KOPT-K1 (cell line): ENCODE data around the gene USP1.

Experiments
- H3K27ac ChIP-seq: fragments of 200-600 bp; sonication (generic); 2 replicates; pipeline ENCODE4 v1.5.1; 2016; ENCODE audit warnings: antibody characterized with exemption, mild to moderate bottlenecking, low read depth, low read length; ENCODE audit not compliant: poor library complexity, severe bottlenecking
- H3K36me3 ChIP-seq: fragments of 200-600 bp; sonication (generic); 2 replicates; pipeline ENCODE4 v1.5.1; 2017; ENCODE audit warnings: antibody characterized with exemption, mild to moderate bottlenecking, low read length, moderate library complexity; ENCODE audit not compliant: insufficient read depth
- H3K9me3 ChIP-seq: fragments of 200-600 bp; sonication (generic); 2 replicates; pipeline ENCODE4 v1.5.1; 2017; ENCODE audit warnings: antibody characterized with exemption, low read length, mild to moderate bottlenecking; ENCODE audit not compliant: insufficient read depth, poor library complexity, severe bottlenecking

Gene USP1

GRCh38 chr1:62415687-62416086 lies 21.2 kb upstream of the USP1 start:
- Histone ChIP-seq H3K36me3 (no peaks in the 10 kb centered on the region), H3K9me3 (no peaks in the 10 kb centered on the region), H3K27ac (no peak overlapping the region)

GRCh38 chr1:62417351-62417999 lies 19.4 kb upstream of the USP1 start:
- Histone ChIP-seq H3K27ac (no peak overlapping the region), H3K9me3 (no peaks in the 10 kb centered on the region), H3K36me3 (no peaks in the 10 kb centered on the region)

DNA sequence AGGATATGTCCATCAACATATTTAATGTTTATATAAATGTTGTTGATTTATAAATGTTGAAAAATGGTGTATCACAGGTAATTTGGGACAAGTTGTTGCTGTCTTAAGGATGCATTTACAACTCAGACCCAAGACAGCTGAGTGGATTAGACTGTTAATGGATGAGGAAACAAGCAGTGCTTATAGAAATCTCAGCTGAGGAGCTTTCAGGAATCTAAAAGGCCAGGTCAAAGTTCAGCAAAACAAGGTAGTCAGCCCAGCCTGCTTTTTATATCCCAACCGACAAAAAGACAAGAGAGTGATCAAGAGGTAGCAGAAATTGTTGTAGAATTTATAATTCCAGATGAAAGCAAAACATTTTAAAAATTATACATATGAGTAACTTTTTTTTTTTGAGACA lies 16.6 kb upstream of the USP1 start:
- Histone ChIP-seq H3K27ac (no peak overlapping the region), H3K36me3 (no peaks in the 10 kb centered on the region), H3K9me3 (no peaks in the 10 kb centered on the region)

DNA sequence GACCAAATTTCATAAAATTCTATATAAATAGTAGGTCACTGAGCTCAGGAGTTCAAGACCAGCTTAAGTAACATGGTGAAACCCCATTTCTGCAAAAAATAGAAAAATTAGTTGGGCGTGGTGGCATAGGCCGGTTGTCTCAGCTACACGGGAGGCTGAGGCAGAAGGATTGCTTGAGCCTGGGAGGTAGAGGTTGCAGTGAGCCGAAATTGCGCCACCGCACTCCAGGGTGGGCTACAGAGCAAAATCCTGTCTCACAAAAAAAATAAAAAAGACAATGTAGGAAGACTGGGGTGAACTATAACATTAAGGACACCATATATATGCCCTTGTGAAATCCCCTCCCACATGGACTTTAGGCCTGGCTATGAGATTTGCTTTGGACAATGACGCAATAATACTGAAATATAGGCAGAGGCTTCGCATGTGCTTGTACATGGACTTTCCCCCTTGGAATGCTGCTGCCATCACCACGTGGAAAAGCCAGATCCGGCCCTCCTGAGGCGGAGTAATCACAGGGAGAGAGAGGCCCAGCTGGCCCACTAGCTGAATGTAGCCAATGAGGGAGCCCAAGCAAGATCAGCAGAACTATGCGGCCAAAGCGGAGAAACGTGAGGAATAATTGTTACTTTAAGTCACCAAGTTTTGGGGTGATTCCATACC lies 13.1 kb upstream of the USP1 start:
- H3K9me3 ChIP-seq: no peaks in the 10 kb centered on the region
- no peaks in the 10 kb centered on the region for H3K36me3 ChIP-seq
- no peak overlapping the region for H3K27ac ChIP-seq

GRCh38 chr1:62424411-62424810 lies 12.4 kb upstream of the USP1 start:
- Histone ChIP-seq H3K27ac (no peak overlapping the region), H3K36me3 (no peaks in the 10 kb centered on the region), H3K9me3 (no peaks in the 10 kb centered on the region)

DNA sequence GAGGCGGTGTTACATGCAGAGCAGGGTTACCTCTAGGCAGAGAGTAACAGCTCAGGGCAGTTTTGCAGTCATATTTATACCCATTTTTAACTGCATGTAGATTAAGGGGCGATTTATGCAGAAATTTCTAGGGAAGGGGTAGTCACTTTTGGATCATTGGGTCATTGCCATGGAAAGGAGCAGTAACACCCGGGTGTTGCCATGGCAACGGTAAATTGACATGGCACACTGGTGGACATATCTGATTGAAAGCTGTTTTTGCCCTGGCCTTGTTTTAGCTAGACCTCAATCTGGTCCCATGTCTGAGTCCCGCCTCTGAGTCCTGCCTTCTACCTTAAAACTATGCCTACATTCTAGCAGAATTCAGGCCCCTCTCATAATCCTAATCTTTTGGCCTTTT lies 11.8 kb upstream of the USP1 start:
- H3K9me3 ChIP-seq: no peaks in the 10 kb centered on the region
- H3K36me3 ChIP-seq: no peaks in the 10 kb centered on the region
- H3K27ac ChIP-seq: no peak overlapping the region

DNA sequence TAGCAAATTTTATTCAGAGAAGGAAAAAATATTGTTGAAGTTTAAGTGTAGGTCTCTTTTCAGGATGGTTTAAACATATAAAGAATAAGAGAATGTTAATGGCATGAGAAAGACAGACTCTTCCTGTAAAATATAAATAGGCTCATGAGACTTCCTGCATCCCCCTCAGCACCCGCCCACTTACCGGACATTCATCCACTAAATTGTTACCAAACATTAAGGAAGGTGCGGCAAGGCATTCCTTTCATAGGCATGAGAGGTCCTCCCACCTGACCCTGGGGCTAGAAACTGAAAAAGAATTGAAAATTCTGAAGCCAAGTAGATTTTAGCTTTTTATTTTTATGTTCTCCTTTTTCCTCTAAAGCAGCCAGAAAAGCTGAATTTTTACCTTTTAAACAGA lies 10.6 kb upstream of the USP1 start:
- Histone ChIP-seq H3K27ac (no peak overlapping the region), H3K36me3 (no peaks in the 10 kb centered on the region), H3K9me3 (no peaks in the 10 kb centered on the region)

DNA sequence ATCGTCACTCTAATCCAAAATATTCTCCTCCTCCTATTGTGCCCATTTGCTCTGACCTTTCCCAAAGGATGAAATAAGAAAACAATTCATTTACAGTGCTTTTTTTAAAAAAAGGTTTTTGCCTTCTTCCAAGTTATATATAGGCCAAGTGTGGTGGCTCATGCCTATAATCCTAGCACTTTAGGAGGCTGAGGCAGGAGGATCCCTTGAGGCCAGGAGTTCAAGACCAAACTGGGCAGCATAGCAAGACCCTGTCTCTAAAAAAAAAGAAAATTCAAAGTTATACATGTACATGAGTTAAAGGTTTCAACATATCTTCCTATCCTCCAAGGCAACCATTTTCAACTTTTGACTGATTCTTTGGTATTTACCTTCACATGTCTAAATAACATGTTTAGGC lies 10.1 kb upstream of the USP1 start:
- Histone ChIP-seq H3K27ac (no peak overlapping the region), H3K36me3 (no peaks in the 10 kb centered on the region), H3K9me3 (no peaks in the 10 kb centered on the region)

- Histone ChIP-seq H3K36me3 (no peaks in the 10 kb centered on the region), H3K9me3 (no peaks in the 10 kb centered on the region), H3K27ac (no peak overlapping the region)
Observed at GRCh38 chr1:62428351-62428750, 8.5 kb upstream of the USP1 start.

DNA sequence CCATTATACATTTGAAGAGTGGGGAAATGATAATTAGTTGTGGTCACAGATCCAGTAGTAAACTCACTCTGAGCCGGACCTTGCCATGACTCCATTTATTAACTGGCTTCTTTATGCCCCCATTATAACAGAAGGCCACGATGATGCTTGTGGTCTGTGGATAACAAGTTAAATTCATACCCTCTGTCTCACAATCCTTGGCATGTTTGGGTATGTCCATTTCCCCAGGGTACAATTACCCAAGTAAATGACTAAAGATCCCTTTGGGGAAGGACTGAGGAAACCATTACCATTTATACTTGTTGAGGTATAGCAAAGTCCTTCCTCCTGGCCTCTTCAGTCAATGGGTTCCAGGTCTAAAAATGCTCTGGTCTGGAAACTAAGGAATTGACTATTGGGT lies 7.3 kb upstream of the USP1 start:
- no peaks in the 10 kb centered on the region for H3K9me3 ChIP-seq

GRCh38 chr1:62433861-62434617 lies 2.8 kb upstream of the USP1 start:
- no peak overlapping the region for H3K27ac ChIP-seq
- no peaks in the 10 kb centered on the region for H3K9me3 ChIP-seq
- no peaks in the 10 kb centered on the region for H3K36me3 ChIP-seq

More for the DNA sequence above, 7.3 kb upstream of the USP1 start:
- no peaks in the 10 kb centered on the region for H3K36me3 ChIP-seq
- H3K27ac ChIP-seq: no peak overlapping the region

- H3K36me3 ChIP-seq: peaks cover under 1% of the 10 kb centered on the region; the same call in 1 of the 2 replicates
- no peaks in the 10 kb centered on the region for H3K9me3 ChIP-seq
- no peak overlapping the region for H3K27ac ChIP-seq
Observed at GRCh38 chr1:62434618-62435001, 2.2 kb upstream of the USP1 start.

- Histone ChIP-seq H3K9me3 (no peaks in the 10 kb centered on the region), H3K36me3 (peaks cover 8% of the 10 kb centered on the region), H3K27ac (peak overlapping the region; percentile 96)
Observed at GRCh38 chr1:62435231-62436038, 1.4 kb upstream of the USP1 start.

DNA sequence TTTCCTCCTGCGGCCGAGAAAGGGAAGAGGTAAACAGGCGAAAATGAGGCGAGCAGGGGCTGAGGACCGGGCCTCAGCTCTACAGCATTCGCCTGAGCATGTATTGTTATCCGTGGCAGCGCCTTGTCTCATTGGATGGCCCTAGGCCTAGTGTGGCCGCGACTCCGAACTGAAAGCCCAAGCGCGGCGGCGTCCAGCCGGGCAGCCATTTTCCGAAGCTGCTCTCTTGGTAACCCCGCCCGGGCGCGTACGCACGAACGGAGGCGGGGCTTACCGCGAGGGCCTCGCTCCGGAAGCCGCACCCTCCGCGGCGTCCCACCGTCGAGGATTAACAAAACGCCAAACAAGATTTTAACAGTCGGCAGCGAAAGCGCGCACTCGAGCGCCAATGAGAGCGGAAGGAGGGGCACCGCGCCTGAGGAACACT lies 797 bp upstream of the USP1 start:
- H3K9me3 ChIP-seq: no peaks in the 10 kb centered on the region
- peak overlapping the region; percentile 96 for H3K27ac ChIP-seq
- peaks cover 14% of the 10 kb centered on the region for H3K36me3 ChIP-seq
